SU-DHL-6 (cell line): ENCODE data around the gene BRIP1.
"Not testable (repeated sequence)": the region's sequence is repeated elsewhere in the genome, so short reads cannot be mapped to it uniquely, and the experiment has no call there.

Experiments
- EZH2phosphoT487 ChIP-seq: fragments of 200-600 bp; sonication (generic), shearing (Covaris generic); conservative IDR thresholded peaks from 2 replicates; pipeline ENCODE4 v1.6.1; 2018; ENCODE audit warnings: mild to moderate bottlenecking, antibody characterized with exemption, low read length, moderate library complexity, mixed read lengths
- TF ChIP-seq, protein P1 (sequence below): fragments of 200-600 bp; sonication (generic); IDR thresholded peaks from one replicate; pipeline ENCODE4 v1.5.1; 2017; ENCODE audit warnings: antibody characterized with exemption, mild to moderate bottlenecking, low read length, moderate library complexity; ENCODE audit not compliant: insufficient read depth, poor library complexity, severe bottlenecking

DNA sequence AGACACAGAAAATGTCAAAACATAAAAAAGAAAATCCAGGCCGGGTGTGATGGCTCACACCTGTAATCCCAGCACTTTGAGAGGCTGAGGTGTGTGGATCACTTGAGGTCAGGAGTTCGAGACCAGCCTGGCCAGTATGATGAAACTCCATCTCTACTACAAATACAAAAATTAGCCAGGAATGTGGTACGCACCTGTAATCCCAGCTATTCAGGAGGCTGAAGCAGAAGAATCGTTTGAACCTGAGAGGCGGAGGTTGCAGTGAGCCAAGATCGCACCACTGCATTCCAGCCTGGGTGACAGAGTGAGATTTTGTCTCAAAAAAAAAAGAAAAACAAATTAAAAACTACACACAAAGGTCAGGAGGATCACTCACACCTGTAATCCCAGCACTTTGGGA lies 24.4 kb upstream of the BRIP1 start:
- TF ChIP-seq, protein P1, sequence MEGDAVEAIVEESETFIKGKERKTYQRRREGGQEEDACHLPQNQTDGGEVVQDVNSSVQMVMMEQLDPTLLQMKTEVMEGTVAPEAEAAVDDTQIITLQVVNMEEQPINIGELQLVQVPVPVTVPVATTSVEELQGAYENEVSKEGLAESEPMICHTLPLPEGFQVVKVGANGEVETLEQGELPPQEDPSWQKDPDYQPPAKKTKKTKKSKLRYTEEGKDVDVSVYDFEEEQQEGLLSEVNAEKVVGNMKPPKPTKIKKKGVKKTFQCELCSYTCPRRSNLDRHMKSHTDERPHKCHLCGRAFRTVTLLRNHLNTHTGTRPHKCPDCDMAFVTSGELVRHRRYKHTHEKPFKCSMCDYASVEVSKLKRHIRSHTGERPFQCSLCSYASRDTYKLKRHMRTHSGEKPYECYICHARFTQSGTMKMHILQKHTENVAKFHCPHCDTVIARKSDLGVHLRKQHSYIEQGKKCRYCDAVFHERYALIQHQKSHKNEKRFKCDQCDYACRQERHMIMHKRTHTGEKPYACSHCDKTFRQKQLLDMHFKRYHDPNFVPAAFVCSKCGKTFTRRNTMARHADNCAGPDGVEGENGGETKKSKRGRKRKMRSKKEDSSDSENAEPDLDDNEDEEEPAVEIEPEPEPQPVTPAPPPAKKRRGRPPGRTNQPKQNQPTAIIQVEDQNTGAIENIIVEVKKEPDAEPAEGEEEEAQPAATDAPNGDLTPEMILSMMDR: not testable (repeated sequence)
- not testable (repeated sequence) for TF ChIP-seq EZH2phosphoT487
